RPMI8226 (cell line): ENCODE results near the gene C10orf71.

ENCODE experiments used
- DNase-seq: peaks from one replicate; pipeline ENCODE4 v3.0.0-alpha.2; 2015

Gene C10orf71

GRCh38 chr10:49363309-49364031 lies 64.5 kb downstream of the C10orf71 start:
- no peak for DNase-seq

- DNase-seq = no peak
Observed at GRCh38 chr10:49364051-49364450, 65.1 kb downstream of the C10orf71 start.

GRCh38 chr10:49364747-49365146 lies 65.8 kb downstream of the C10orf71 start:
- no peak for DNase-seq

- no peak for DNase-seq
Observed at GRCh38 chr10:49365275-49365674, 66.3 kb downstream of the C10orf71 start.

GRCh38 chr10:49365675-49366415 lies 66.9 kb downstream of the C10orf71 start:
- DNase-seq = no peak

GRCh38 chr10:49366460-49366859 lies 67.5 kb downstream of the C10orf71 start:
- DNase-seq = no peak

GRCh38 chr10:49367600-49367999 lies 68.6 kb downstream of the C10orf71 start:
- no peak for DNase-seq

GRCh38 chr10:49368256-49368655 lies 69.3 kb downstream of the C10orf71 start:
- DNase-seq = no peak

GRCh38 chr10:49369216-49370162 lies 70.5 kb downstream of the C10orf71 start:
- no peak for DNase-seq

- DNase-seq = no peak
Observed at GRCh38 chr10:49370326-49371100, 71.5 kb downstream of the C10orf71 start.

GRCh38 chr10:49371967-49372366 lies 73.0 kb downstream of the C10orf71 start:
- DNase-seq = no peak

GRCh38 chr10:49373361-49373760 lies 74.4 kb downstream of the C10orf71 start:
- DNase-seq = no peak

- no peak for DNase-seq
Observed at GRCh38 chr10:49374740-49375139, 75.8 kb downstream of the C10orf71 start.

GRCh38 chr10:49375611-49376010 lies 76.6 kb downstream of the C10orf71 start:
- no peak for DNase-seq
